Fibroblast of skin of right quadriceps (primary cell): ENCODE data around the gene ACSM5.
"Not testable (repeated sequence)": the region's sequence is repeated elsewhere in the genome, so short reads cannot be mapped to it uniquely, and the experiment has no call there.

Source experiments
- DNase-seq: peaks from one replicate; pipeline ENCODE4 v3.0.0-alpha.2; 2013

The ACSM5 gene

GRCh38 chr16:20460313-20460712 is 51.0 kb downstream of the ACSM5 start:
- not testable (repeated sequence) for DNase-seq

GRCh38 chr16:20468954-20469353 is 59.6 kb downstream of the ACSM5 start:
- not testable (repeated sequence) for DNase-seq

- DNase-seq: not testable (repeated sequence)
Measured at GRCh38 chr16:20469930-20470329, 60.6 kb downstream of the ACSM5 start.

- DNase-seq: not testable (repeated sequence)
Measured at GRCh38 chr16:20470732-20471131, 61.4 kb downstream of the ACSM5 start.

GRCh38 chr16:20477188-20477744 is 67.9 kb downstream of the ACSM5 start:
- not testable (repeated sequence) for DNase-seq

- not testable (repeated sequence) for DNase-seq
Measured at GRCh38 chr16:20483989-20484388, 74.7 kb downstream of the ACSM5 start.

- DNase-seq: no peak
Measured at GRCh38 chr16:20484726-20485125, 75.4 kb downstream of the ACSM5 start.

- DNase-seq: no peak
Measured at GRCh38 chr16:20485408-20485807, 76.1 kb downstream of the ACSM5 start.
